Muscle of arm (tissue), 12 donors: ENCODE data around the gene STRN3. TPM values are rescaled to one million over a fixed set of nuclear protein-coding genes. Genes with fewer than 3 reads are reported as not detected.

Experiments used
- DNase-seq: peaks from one replicate; pipeline ENCODE4 v3.0.0-alpha.2; 2013
- polyA plus RNA-seq, 12 donors: library from polyadenylated mRNA; unstranded; fragments of 120-200 nt; gene quantifications; one replicate each; pipeline ENCODE4 v1.2.1, GENCODE V29; 2013; ENCODE audit not compliant: insufficient read length in 12 of 12

STRN3 gene
- polyA plus RNA-seq, 12 donors, result 42.2 to 142 (median 49.3) TPM

GRCh38 chr14:31003284-31003683, 22.9 kb downstream of the STRN3 start:
- no peak for DNase-seq

GRCh38 chr14:31001339-31001658, 24.9 kb downstream of the STRN3 start:
- DNase-seq, result no peak

GRCh38 chr14:31000629-31001338, 25.4 kb downstream of the STRN3 start:
- no peak for DNase-seq

GRCh38 chr14:30999038-30999773, 27.0 kb downstream of the STRN3 start:
- DNase-seq, result no peak

- no peak for DNase-seq
These were observed 28.0 kb downstream of the STRN3 start for GRCh38 chr14:30998100-30998706.

- no peak for DNase-seq
These were observed 29.1 kb downstream of the STRN3 start for GRCh38 chr14:30996892-30997659.

- no peak for DNase-seq
These were observed 30.5 kb downstream of the STRN3 start for GRCh38 chr14:30995689-30996088.

- DNase-seq, result peak; percentile 50
These were observed 31.2 kb downstream of the STRN3 start for GRCh38 chr14:30994681-30995620.

- DNase-seq, result no peak
These were observed 33.1 kb downstream of the STRN3 start for GRCh38 chr14:30993071-30993470.

GRCh38 chr14:30991408-30991807, 34.8 kb downstream of the STRN3 start:
- DNase-seq, result no peak

GRCh38 chr14:30990770-30991169, 35.4 kb downstream of the STRN3 start:
- DNase-seq, result no peak

GRCh38 chr14:30988509-30988908, 37.7 kb downstream of the STRN3 start:
- DNase-seq, result no peak

- no peak for DNase-seq
These were observed 40.4 kb downstream of the STRN3 start for GRCh38 chr14:30985796-30986195.

GRCh38 chr14:30983858-30984257, 42.3 kb downstream of the STRN3 start:
- no peak for DNase-seq

GRCh38 chr14:30982533-30982932, 43.6 kb downstream of the STRN3 start:
- no peak for DNase-seq

GRCh38 chr14:30980980-30981379, 45.2 kb downstream of the STRN3 start:
- no peak for DNase-seq

GRCh38 chr14:30980106-30980704, 46.0 kb downstream of the STRN3 start:
- DNase-seq, result peak; percentile 63

GRCh38 chr14:30977752-30978151, 48.4 kb downstream of the STRN3 start:
- no peak for DNase-seq

- no peak for DNase-seq
These were observed 51.6 kb downstream of the STRN3 start for GRCh38 chr14:30974628-30975027.

- DNase-seq, result no peak
These were observed 53.1 kb downstream of the STRN3 start for GRCh38 chr14:30972882-30973582.
